Kidney epithelial cell (primary cell): ENCODE results near the gene ACKR3. TPM values are rescaled to one million over a fixed set of nuclear protein-coding genes. Genes with fewer than 3 reads are reported as not detected.

Experiments used
- DNase-seq: peaks from one replicate; pipeline ENCODE4 v3.0.0-alpha.2; 2010; ENCODE audit warnings: low read depth
- H3K27me3 ChIP-seq: 2 replicates; pipeline ENCODE4 v1.6.0; 2011; ENCODE audit warnings: low read length; ENCODE audit not compliant: control insufficient read depth, insufficient read depth
- H3K36me3 ChIP-seq: 2 replicates; pipeline ENCODE4 v1.5.1; 2011; ENCODE audit warnings: low read length; ENCODE audit not compliant: control insufficient read depth, insufficient read depth
- H3K4me3 ChIP-seq: 2 replicates; pipeline ENCODE4 v1.5.1; 2011; ENCODE audit warnings: low read depth, mild to moderate bottlenecking, control low read depth, low read length
- total RNA-seq: library from RNA; depleted of rRNA; stranded (reverse); fragments of >200 nt; gene quantifications from 2 replicates; pipeline ENCODE4 v1.2.3, GENCODE V29; 2015
- TF ChIP-seq, protein P1 (sequence below): IDR thresholded peaks from 2 replicates; pipeline ENCODE4 v1.5.1; 2011; ENCODE audit warnings: mild to moderate bottlenecking, moderate library complexity, low read length, control low read depth, inconsistent platforms; ENCODE audit not compliant: insufficient read depth, poor library complexity, severe bottlenecking

ACKR3 gene
- total RNA-seq, 1 donor from 2014 or later, result 1.2 TPM

GRCh38 chr2:236583621-236584203 lies 14.1 kb downstream of the ACKR3 start:
- H3K4me3 ChIP-seq, result no peak overlapping the region
- TF ChIP-seq, protein P1, sequence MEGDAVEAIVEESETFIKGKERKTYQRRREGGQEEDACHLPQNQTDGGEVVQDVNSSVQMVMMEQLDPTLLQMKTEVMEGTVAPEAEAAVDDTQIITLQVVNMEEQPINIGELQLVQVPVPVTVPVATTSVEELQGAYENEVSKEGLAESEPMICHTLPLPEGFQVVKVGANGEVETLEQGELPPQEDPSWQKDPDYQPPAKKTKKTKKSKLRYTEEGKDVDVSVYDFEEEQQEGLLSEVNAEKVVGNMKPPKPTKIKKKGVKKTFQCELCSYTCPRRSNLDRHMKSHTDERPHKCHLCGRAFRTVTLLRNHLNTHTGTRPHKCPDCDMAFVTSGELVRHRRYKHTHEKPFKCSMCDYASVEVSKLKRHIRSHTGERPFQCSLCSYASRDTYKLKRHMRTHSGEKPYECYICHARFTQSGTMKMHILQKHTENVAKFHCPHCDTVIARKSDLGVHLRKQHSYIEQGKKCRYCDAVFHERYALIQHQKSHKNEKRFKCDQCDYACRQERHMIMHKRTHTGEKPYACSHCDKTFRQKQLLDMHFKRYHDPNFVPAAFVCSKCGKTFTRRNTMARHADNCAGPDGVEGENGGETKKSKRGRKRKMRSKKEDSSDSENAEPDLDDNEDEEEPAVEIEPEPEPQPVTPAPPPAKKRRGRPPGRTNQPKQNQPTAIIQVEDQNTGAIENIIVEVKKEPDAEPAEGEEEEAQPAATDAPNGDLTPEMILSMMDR, result no peak
- no peak for DNase-seq
- H3K27me3 ChIP-seq, result no peaks in the 10 kb centered on the region
- H3K36me3 ChIP-seq, result no peaks in the 10 kb centered on the region

DNA sequence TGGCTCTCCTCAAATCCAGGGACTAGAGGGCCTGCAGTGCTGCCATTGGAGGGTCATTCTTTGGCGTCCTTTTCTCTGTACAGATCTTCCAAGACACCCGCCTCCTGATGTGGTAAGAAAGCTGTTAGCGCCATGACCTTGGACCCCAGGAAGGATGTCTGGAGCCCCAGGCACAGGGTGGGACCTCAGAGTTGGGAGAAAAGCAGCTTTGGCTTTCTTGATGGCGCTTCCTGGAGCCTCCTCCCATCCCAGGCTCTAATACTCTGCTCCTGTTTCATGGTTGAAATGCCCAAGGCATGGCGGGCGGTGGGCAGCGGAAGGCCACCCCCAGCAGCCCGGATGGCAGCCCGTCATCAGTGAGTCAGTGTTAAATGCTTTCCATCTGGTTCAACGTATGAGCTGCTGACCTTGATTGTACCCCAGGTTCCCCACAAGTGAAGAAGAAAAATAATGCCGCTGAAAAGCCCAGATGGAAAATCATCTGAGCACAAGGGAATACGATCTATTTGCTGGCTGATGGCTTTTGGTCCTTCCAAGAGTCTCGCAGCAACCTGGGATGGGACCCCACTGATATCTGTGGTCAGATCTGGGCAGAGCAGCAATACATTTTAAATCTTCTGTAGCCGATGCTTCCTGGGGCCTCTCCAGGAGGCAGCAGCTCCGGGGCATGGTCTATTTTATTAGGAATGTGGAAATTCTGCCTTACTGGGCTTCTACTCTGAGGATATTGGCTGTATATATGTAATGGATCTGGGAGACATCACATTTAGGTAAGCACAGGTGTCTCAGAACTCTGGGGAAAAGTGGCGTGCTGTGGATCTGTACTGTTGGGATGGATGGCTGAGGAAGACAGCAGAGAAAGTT lies 15.1 kb downstream of the ACKR3 start:
- H3K36me3 ChIP-seq, result no peaks in the 10 kb centered on the region
- no peak overlapping the region for H3K4me3 ChIP-seq
- DNase-seq, result no peak
- no peaks in the 10 kb centered on the region for H3K27me3 ChIP-seq
- TF ChIP-seq, protein P1, result no peak

GRCh38 chr2:236585966-236586365 lies 16.3 kb downstream of the ACKR3 start:
- H3K27me3 ChIP-seq, result no peaks in the 10 kb centered on the region
- no peaks in the 10 kb centered on the region for H3K36me3 ChIP-seq
- DNase-seq, result no peak
- TF ChIP-seq, protein P1, result no peak
- no peak overlapping the region for H3K4me3 ChIP-seq

DNA sequence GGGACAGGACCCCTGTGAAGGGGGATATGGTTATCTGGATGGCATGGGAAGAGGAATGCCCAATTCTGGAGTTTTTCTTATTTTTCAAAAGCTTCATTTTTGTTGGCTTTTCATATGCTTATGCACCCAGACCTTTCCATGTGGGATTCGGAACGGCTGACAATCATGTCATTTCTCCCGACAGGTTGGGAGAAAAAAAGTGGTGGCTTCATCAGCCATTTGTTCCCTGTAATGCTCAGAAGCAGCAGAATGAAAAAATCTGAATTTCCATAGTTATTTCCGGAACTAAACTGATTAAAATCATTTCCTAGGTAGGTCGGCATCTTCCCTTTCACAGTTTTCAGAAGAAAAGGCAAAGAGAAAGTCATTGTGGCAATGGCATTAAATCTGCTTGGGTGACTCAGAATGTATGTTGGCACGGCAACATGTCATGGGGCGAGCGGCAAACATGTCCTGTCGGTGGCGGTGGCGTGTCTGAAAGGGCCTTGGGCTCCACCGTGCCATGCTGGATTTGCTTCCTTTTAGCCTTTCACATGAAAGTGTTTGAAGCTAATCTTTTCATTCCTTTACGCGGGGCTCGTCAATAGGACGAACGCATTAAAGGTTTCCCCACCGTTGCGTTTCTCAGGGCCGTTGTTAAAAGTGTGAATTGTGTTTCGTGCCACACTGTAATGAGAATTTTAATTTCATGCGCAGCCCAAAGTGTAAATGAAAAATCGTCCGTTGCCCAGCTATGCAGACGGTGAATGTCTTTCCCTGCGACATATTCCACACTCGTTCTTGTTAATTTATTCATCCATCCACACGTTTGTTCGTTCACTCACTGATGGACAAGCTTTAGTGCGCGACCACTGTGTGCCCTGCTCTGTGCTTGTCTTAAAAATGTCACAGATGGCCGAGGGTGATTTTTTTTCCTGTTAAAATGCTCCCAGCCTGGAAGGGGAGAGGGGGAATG lies 18.5 kb downstream of the ACKR3 start:
- no peak overlapping the region for H3K4me3 ChIP-seq
- no peaks in the 10 kb centered on the region for H3K27me3 ChIP-seq
- DNase-seq, result no peak
- TF ChIP-seq, protein P1, result no peak
- no peaks in the 10 kb centered on the region for H3K36me3 ChIP-seq

DNA sequence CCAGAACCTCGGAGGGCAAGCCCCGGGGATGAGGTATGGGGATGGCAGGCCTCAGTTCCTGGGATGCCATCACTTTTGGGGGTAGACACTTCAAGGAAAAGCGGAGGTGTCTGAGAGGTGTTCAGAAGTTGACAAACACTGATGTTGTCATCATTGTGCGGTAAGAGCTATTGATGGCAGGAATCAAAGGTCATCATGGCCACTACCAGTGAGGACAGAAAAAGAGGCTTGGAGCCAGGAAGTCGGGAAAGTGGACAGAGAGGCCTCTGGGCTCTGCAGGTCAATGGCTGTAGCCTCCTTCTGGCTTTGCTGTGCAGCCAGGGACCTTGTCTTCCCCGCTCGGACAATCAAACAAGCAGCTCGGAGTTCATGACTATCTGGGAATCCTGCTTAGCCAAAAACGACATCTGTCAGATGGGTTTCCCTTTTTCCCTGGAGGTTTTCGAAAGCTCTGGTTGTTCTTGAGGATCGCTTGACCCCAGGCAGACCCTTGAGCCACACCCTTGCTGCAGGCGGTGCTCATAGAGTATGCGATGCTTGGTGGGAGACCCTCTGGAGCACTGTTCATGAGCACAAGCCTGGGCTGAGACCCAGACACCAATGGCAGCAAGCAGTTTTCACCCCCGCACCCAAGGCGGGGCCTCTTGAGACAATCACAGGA lies 19.4 kb downstream of the ACKR3 start:
- no peak for DNase-seq
- TF ChIP-seq, protein P1, result no peak
- H3K36me3 ChIP-seq, result no peaks in the 10 kb centered on the region
- H3K4me3 ChIP-seq, result no peak overlapping the region
- peaks cover 2% of the 10 kb centered on the region for H3K27me3 ChIP-seq
